ENCODE measurements around the gene PYHIN1.

- TF ChIP-seq, protein P1, sequence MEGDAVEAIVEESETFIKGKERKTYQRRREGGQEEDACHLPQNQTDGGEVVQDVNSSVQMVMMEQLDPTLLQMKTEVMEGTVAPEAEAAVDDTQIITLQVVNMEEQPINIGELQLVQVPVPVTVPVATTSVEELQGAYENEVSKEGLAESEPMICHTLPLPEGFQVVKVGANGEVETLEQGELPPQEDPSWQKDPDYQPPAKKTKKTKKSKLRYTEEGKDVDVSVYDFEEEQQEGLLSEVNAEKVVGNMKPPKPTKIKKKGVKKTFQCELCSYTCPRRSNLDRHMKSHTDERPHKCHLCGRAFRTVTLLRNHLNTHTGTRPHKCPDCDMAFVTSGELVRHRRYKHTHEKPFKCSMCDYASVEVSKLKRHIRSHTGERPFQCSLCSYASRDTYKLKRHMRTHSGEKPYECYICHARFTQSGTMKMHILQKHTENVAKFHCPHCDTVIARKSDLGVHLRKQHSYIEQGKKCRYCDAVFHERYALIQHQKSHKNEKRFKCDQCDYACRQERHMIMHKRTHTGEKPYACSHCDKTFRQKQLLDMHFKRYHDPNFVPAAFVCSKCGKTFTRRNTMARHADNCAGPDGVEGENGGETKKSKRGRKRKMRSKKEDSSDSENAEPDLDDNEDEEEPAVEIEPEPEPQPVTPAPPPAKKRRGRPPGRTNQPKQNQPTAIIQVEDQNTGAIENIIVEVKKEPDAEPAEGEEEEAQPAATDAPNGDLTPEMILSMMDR (conservative IDR thresholded peaks at IDR 0.05; ENCODE audit: low read length): no peak
- no peak for TF ChIP-seq EZH2phosphoT487 (IDR thresholded peaks at IDR 0.05; ENCODE audit: borderline replicate concordance)
Measured at GRCh38 chr1:159005161-159005560, 73.8 kb downstream of the PYHIN1 start.

Data from Loucy (cell line).